ENCODE results near the gene B4GALT6. TPM values are rescaled to one million over a fixed set of nuclear protein-coding genes. Genes with fewer than 3 reads are reported as not detected.

B4GALT6 gene
- total and polyA plus RNA-seq, 2 of the 13 experiments (the other 11 are each of a cell fraction or from before 2014, with no cell fraction given): 1.9 to 3.3 TPM

GRCh38 chr18:31591628-31592027 is 92.8 kb downstream of the B4GALT6 start, which contains the start of gene TTR (continued):
- TF ChIP-seq GLMP (CRISPR knock-in tag; IDR thresholded peaks at IDR 0.05; ENCODE audit: borderline replicate concordance): no peak
- no peak for TF ChIP-seq ERF (CRISPR knock-in tag; IDR thresholded peaks at IDR 0.05)
- no peak for TF ChIP-seq ZNF615 (CRISPR knock-in tag; IDR thresholded peaks at IDR 0.05; ENCODE audit: borderline replicate concordance)
- TF ChIP-seq RARG (CRISPR knock-in tag; IDR thresholded peaks at IDR 0.05; ENCODE audit: low read depth): no peak
- TF ChIP-seq ZSCAN25 (CRISPR knock-in tag; IDR thresholded peaks at IDR 0.05): 0 out of 2 replicates have a peak, but pooled peaks have one; percentile 41
- no peak for TF ChIP-seq PTBP1 (IDR thresholded peaks at IDR 0.05; ENCODE audit: low read depth, low read length, poor library complexity, severe bottlenecking)
- TF ChIP-seq HMGXB4 (CRISPR knock-in tag; IDR thresholded peaks at IDR 0.05; ENCODE audit: borderline replicate concordance in 1 of 2, low read depth in 1 of 2): no peak
- no peak for TF ChIP-seq UBTF (CRISPR knock-in tag; IDR thresholded peaks at IDR 0.05)
- no peak for TF ChIP-seq ZBTB42 (CRISPR knock-in tag; IDR thresholded peaks at IDR 0.05)
- TF ChIP-seq ZNF10 (CRISPR knock-in tag; IDR thresholded peaks at IDR 0.05; ENCODE audit: borderline replicate concordance, low read depth): no peak
- no peak for TF ChIP-seq HINFP (CRISPR knock-in tag; IDR thresholded peaks at IDR 0.05; ENCODE audit: low read depth)
- TF ChIP-seq HOXA5 (CRISPR knock-in tag; IDR thresholded peaks at IDR 0.05): no peak
- no peak for TF ChIP-seq ZNF563 (CRISPR knock-in tag; IDR thresholded peaks at IDR 0.05)
- TF ChIP-seq ZNF839 (CRISPR knock-in tag; IDR thresholded peaks at IDR 0.05; ENCODE audit: borderline replicate concordance): no peak
- TF ChIP-seq ZNF256 (CRISPR knock-in tag; conservative IDR thresholded peaks at IDR 0.05): no peak
- peak; percentile 97 for TF ChIP-seq DRAP1 (CRISPR knock-in tag; IDR thresholded peaks at IDR 0.05)
- TF ChIP-seq HNRNPUL1 (IDR thresholded peaks at IDR 0.05; ENCODE audit: low read depth, low read length): no peak
- TF ChIP-seq HNF1B (CRISPR knock-in tag; IDR thresholded peaks at IDR 0.05): 0 out of 2 replicates have a peak, but pooled peaks have one; percentile 42
- TF ChIP-seq ZFP36 (IDR thresholded peaks at IDR 0.05; ENCODE audit: borderline replicate concordance, low read depth, low read length, partially characterized antibody): no peak
- TF ChIP-seq ZFP90 (CRISPR knock-in tag; IDR thresholded peaks at IDR 0.05; ENCODE audit: borderline replicate concordance): no peak
- peak; percentile 80 for TF ChIP-seq TAF1 (CRISPR knock-in tag; IDR thresholded peaks at IDR 0.05)

Measured in HepG2 (cell line).